ENCODE measurements around the gene GTF2E1. TPM values are rescaled to one million over a fixed set of nuclear protein-coding genes. Genes with fewer than 3 reads are reported as not detected.

GTF2E1 gene
- total and polyA plus RNA-seq, 2 donors (not counting 1 experiment from before 2014, with no cell fraction given): 11.5 to 15.7 TPM

- Histone ChIP-seq H2AFZ (ENCODE audit: low read length) (no peak overlapping the region), H3K4me1 (ENCODE audit: control insufficient read depth, extremely low read depth, insufficient read depth, low read length) (peaks cover 6% of the 10 kb centered on the region), H3K4me3 (replicated peaks in 1 of 4; ENCODE audit: control extremely low read depth in 1 of 4, insufficient read depth in 1 of 4, low read depth in 3 of 4, low read length in 4 of 4) (peak overlapping the region; percentile 80 to 99 (median 94)), H3K27me3 (ENCODE audit: control insufficient read depth, insufficient read depth, low read length) (no peaks in the 10 kb centered on the region), H3K27ac (ENCODE audit: insufficient read depth, low read length) (no peak overlapping the region), H3K9ac (ENCODE audit: insufficient read depth, low read length) (no peak overlapping the region), H3K9me3 (ENCODE audit: control insufficient read depth, insufficient read depth, low read depth, low read length) (no peaks in the 10 kb centered on the region), H3K79me2 (ENCODE audit: control insufficient read depth, insufficient read depth, low read length) (peaks cover 32% of the 10 kb centered on the region), H3K36me3 (ENCODE audit: control insufficient read depth, insufficient read depth, low read length) (peaks cover 2% of the 10 kb centered on the region), H4K20me1 (ENCODE audit: control insufficient read depth, extremely low read depth, insufficient read depth, low read length) (no peaks in the 10 kb centered on the region), H3K4me2 (ENCODE audit: extremely low read depth, insufficient read depth, low read length) (peak overlapping the region; percentile 56)
- no peak for DNase-seq (ENCODE audit: low read depth in 2 of 2)
- no peak for TF ChIP-seq EZH2 (IDR thresholded peaks at IDR 0.05; ENCODE audit: low read length, missing control alignments)
- no peak for TF ChIP-seq CTCF (conservative IDR thresholded peaks at IDR 0.05 in 1 of 2, IDR thresholded peaks at IDR 0.05 in 1 of 2; ENCODE audit: low read depth in 1 of 2, low read length in 2 of 2)
Measured at GRCh38 chr3:120741320-120741719, 1.2 kb upstream of the GTF2E1 start.

- no peaks in the 10 kb centered on the region for H4K20me1 ChIP-seq (ENCODE audit: control insufficient read depth, extremely low read depth, insufficient read depth, low read length)
- peak overlapping the region; percentile 80 to 99 (median 94) for H3K4me3 ChIP-seq (replicated peaks in 1 of 4; ENCODE audit: control extremely low read depth in 1 of 4, insufficient read depth in 1 of 4, low read depth in 3 of 4, low read length in 4 of 4)
- H2AFZ ChIP-seq (ENCODE audit: low read length): peak overlapping the region; percentile 65
- peaks cover 37% of the 10 kb centered on the region for H3K79me2 ChIP-seq (ENCODE audit: control insufficient read depth, insufficient read depth, low read length)
- H3K27me3 ChIP-seq (ENCODE audit: control insufficient read depth, insufficient read depth, low read length): no peaks in the 10 kb centered on the region
- no peaks in the 10 kb centered on the region for H3K9me3 ChIP-seq (ENCODE audit: control insufficient read depth, insufficient read depth, low read depth, low read length)
- peak overlapping the region; percentile 70 for H3K4me2 ChIP-seq (ENCODE audit: extremely low read depth, insufficient read depth, low read length)
- TF ChIP-seq EZH2 (IDR thresholded peaks at IDR 0.05; ENCODE audit: low read length, missing control alignments) (no peak), CTCF (conservative IDR thresholded peaks at IDR 0.05 in 1 of 2, IDR thresholded peaks at IDR 0.05 in 1 of 2; ENCODE audit: low read depth in 1 of 2, low read length in 2 of 2) (no peak)
- peak in 1 of 2 donors; percentile 61 for DNase-seq (ENCODE audit: low read depth in 2 of 2)
- peaks cover 2% of the 10 kb centered on the region for H3K36me3 ChIP-seq (ENCODE audit: control insufficient read depth, insufficient read depth, low read length)
- peak overlapping the region; percentile 76 for H3K9ac ChIP-seq (ENCODE audit: insufficient read depth, low read length)
- H3K27ac ChIP-seq (ENCODE audit: insufficient read depth, low read length): peak overlapping the region; percentile 86
- peaks cover 6% of the 10 kb centered on the region for H3K4me1 ChIP-seq (ENCODE audit: control insufficient read depth, extremely low read depth, insufficient read depth, low read length)
Measured at GRCh38 chr3:120741837-120742197, 727 bp upstream of the GTF2E1 start.

- Histone ChIP-seq H3K4me1 (ENCODE audit: control insufficient read depth, extremely low read depth, insufficient read depth, low read length) (peaks cover 6% of the 10 kb centered on the region), H4K20me1 (ENCODE audit: control insufficient read depth, extremely low read depth, insufficient read depth, low read length) (no peaks in the 10 kb centered on the region), H3K79me2 (ENCODE audit: control insufficient read depth, insufficient read depth, low read length) (peaks cover 37% of the 10 kb centered on the region), H3K9ac (ENCODE audit: insufficient read depth, low read length) (peak overlapping the region; percentile 84), H3K9me3 (ENCODE audit: control insufficient read depth, insufficient read depth, low read depth, low read length) (no peaks in the 10 kb centered on the region), H2AFZ (ENCODE audit: low read length) (peak overlapping the region; percentile 96), H3K27ac (ENCODE audit: insufficient read depth, low read length) (peak overlapping the region; percentile 86), H3K4me2 (ENCODE audit: extremely low read depth, insufficient read depth, low read length) (peak overlapping the region; percentile 100), H3K36me3 (ENCODE audit: control insufficient read depth, insufficient read depth, low read length) (peaks cover 2% of the 10 kb centered on the region), H3K4me3 (replicated peaks in 1 of 4; ENCODE audit: control extremely low read depth in 1 of 4, insufficient read depth in 1 of 4, low read depth in 3 of 4, low read length in 4 of 4) (peak overlapping the region; percentile 80 to 99 (median 94)), H3K27me3 (ENCODE audit: control insufficient read depth, insufficient read depth, low read length) (no peaks in the 10 kb centered on the region)
- TF ChIP-seq EZH2 (IDR thresholded peaks at IDR 0.05; ENCODE audit: low read length, missing control alignments) (no peak), CTCF (conservative IDR thresholded peaks at IDR 0.05 in 1 of 2, IDR thresholded peaks at IDR 0.05 in 1 of 2; ENCODE audit: low read depth in 1 of 2, low read length in 2 of 2) (no peak)
- peak; percentile 21 to 39 for DNase-seq (ENCODE audit: low read depth in 2 of 2)
Measured at GRCh38 chr3:120742849-120743365, 363 bp downstream of the GTF2E1 start.

Data from fibroblast of lung (primary cell).